Ovary (tissue), 3 donors: Measurements from ENCODE around the gene RPIA.

Experiments
- CTCF ChIP-seq, 3 donors: fragments of 450-650 bp in 2 of 3; fragments of 200-600 bp in 1 of 3; IDR thresholded peaks; one replicate each; pipeline versions ENCODE4 v1.5.1 to v1.8.0; 2016 to 2022; ENCODE audit warnings: antibody characterized with exemption in 3 of 3, mild to moderate bottlenecking in 1 of 3
- EP300 ChIP-seq: sonication (generic); formaldehyde crosslinking; IDR thresholded peaks from one replicate; pipeline ENCODE4 v1.6.1; 2017; ENCODE audit warnings: antibody characterized with exemption
- donor health status: DM: no; HTN: no; CAD: no.

GRCh38 chr2:88711289-88711688, 19.8 kb downstream of the RPIA start:
- TF ChIP-seq EP300, result no peak
- TF ChIP-seq CTCF (IDR thresholded peaks at IDR 0.05), result no peak
